GM18907 (cell line): ENCODE measurements around the gene DHRS9.

Source experiments
- ATAC-seq: cut with Tn5 transposase; IDR thresholded peaks from one replicate; pipeline ENCODE4 v1.9.1; 2021; ENCODE audit warnings: mild to moderate bottlenecking, moderate library complexity; ENCODE audit not compliant: unreplicated experiment

DHRS9 gene

GRCh38 chr2:169093535-169093934, 24.2 kb downstream of the DHRS9 start:
- no peak for ATAC-seq

GRCh38 chr2:169094676-169095075, 25.3 kb downstream of the DHRS9 start:
- no peak for ATAC-seq

GRCh38 chr2:169095621-169096105, 26.3 kb downstream of the DHRS9 start:
- no peak for ATAC-seq

GRCh38 chr2:169104848-169105247, 35.5 kb downstream of the DHRS9 start:
- ATAC-seq, result no peak

GRCh38 chr2:169105476-169105875, 36.1 kb downstream of the DHRS9 start:
- no peak for ATAC-seq

- ATAC-seq, result no peak
These were observed 36.8 kb downstream of the DHRS9 start for GRCh38 chr2:169106134-169106533.

GRCh38 chr2:169106563-169107545, 37.5 kb downstream of the DHRS9 start:
- ATAC-seq, result no peak

GRCh38 chr2:169107645-169108044, 38.3 kb downstream of the DHRS9 start:
- ATAC-seq, result peak; percentile 91

- ATAC-seq, result no peak
These were observed 38.9 kb downstream of the DHRS9 start for GRCh38 chr2:169108099-169108884.

GRCh38 chr2:169109502-169110409, 40.4 kb downstream of the DHRS9 start:
- peak; percentile 61 for ATAC-seq

- no peak for ATAC-seq
These were observed 41.1 kb downstream of the DHRS9 start for GRCh38 chr2:169110419-169110818.

GRCh38 chr2:169110916-169111315, 41.6 kb downstream of the DHRS9 start:
- ATAC-seq, result no peak

GRCh38 chr2:169112841-169113240, 43.5 kb downstream of the DHRS9 start:
- ATAC-seq, result no peak

- ATAC-seq, result no peak
These were observed 44.7 kb downstream of the DHRS9 start for GRCh38 chr2:169114056-169114455.

- no peak for ATAC-seq
These were observed 47.0 kb downstream of the DHRS9 start for GRCh38 chr2:169116327-169116726.

- ATAC-seq, result no peak
These were observed 47.6 kb downstream of the DHRS9 start for GRCh38 chr2:169116993-169117392.

GRCh38 chr2:169118060-169118459, 48.7 kb downstream of the DHRS9 start:
- no peak for ATAC-seq

GRCh38 chr2:169119123-169119760, 49.9 kb downstream of the DHRS9 start:
- ATAC-seq, result no peak

GRCh38 chr2:169119851-169120250, 50.5 kb downstream of the DHRS9 start:
- ATAC-seq, result no peak

- no peak for ATAC-seq
These were observed 60.4 kb downstream of the DHRS9 start for GRCh38 chr2:169129703-169130243.
